ENCODE measurements around the gene DCBLD1. TPM values are rescaled to one million over a fixed set of nuclear protein-coding genes. Genes with fewer than 3 reads are reported as not detected.
A peak's percentile ranks its signal among the peaks of the same experiment; 100 is the strongest.

Gene DCBLD1
- total and polyA plus RNA-seq, 2 of the 4 experiments (the other 2 are of a cell fraction), result 21.1 to 27.8 TPM

- intact Hi-C loops (cut with micrococcal nuclease), result no loop called here
- no peaks in the 10 kb centered on the region for H4K20me1 ChIP-seq (ENCODE audit: insufficient read depth, low read length)
- H4K5ac ChIP-seq (ENCODE audit: low read depth, low read length), result no peak overlapping the region; the same call in 1 of the 2 replicates
- ChIA-PET CTCF (interaction anchor here (0.7 kb wide), 1 partner anchor 37 kb away, joined by 3 read pairs; no protein-coding TSS in a partner anchor), POLR2A (ENCODE audit: unreplicated experiment) (no interaction called here)
- H2BK120ac ChIP-seq (ENCODE audit: low read depth, low read length), result no peak overlapping the region
- dilution Hi-C loops (cut with HindIII; ENCODE audit: low sequenced_read_pairs, unreplicated experiment), result no loop called here
- no peak overlapping the region for H3K4ac ChIP-seq (ENCODE audit: low read depth, low read length)
- no peak overlapping the region; the same call in 1 of the 2 replicates for H3K27ac ChIP-seq (ENCODE audit: insufficient read depth, low read length)
- no peak overlapping the region for H3K14ac ChIP-seq (replicated peaks; ENCODE audit: low read depth, low read length)
- H3K18ac ChIP-seq (ENCODE audit: low read depth, low read length), result peak overlapping the region; percentile 12; the same call in 1 of the 2 replicates
- no peaks in the 10 kb centered on the region for H3K9me3 ChIP-seq (ENCODE audit: control insufficient read depth, insufficient read depth, low read length)
- peak; percentile 81 for ATAC-seq (ENCODE audit: low read depth)
- in situ Hi-C loops (cut with MboI; ENCODE audit: low sequenced_read_pairs), result no loop called here
- no TSS peak for BruUV-seq (replicated peaks)
- no peak overlapping the region for H2AK9ac ChIP-seq (replicated peaks; ENCODE audit: low read depth, low read length, poor library complexity)
- H3K4me2 ChIP-seq (ENCODE audit: low read depth, low read length), result no peak overlapping the region; the same call in 1 of the 2 replicates
- DNase-seq, result peak; percentile 61
- no peak overlapping the region for H3K9ac ChIP-seq (ENCODE audit: low read depth, low read length)
- no peaks in the 10 kb centered on the region for H3K27me3 ChIP-seq (ENCODE audit: control insufficient read depth, insufficient read depth, low read length)
- H2AFZ ChIP-seq (replicated peaks; ENCODE audit: low read length, poor library complexity), result no peak overlapping the region
- no peak overlapping the region for H3K4me3 ChIP-seq (ENCODE audit: insufficient read depth, low read depth, low read length)
- TF ChIP-seq BHLHE40 (IDR thresholded peaks at IDR 0.05; ENCODE audit: low read depth, low read length) (no peak), RCOR1 (IDR thresholded peaks at IDR 0.05; ENCODE audit: insufficient replicate concordance, low read length) (no peak), POLR2A (IDR thresholded peaks at IDR 0.05; ENCODE audit: low read depth, low read length) (no peak)
- H3K23ac ChIP-seq (ENCODE audit: low read depth, low read length), result no peak overlapping the region
- peaks cover 15% of the 10 kb centered on the region for H3K36me3 ChIP-seq (ENCODE audit: control insufficient read depth, insufficient read depth, low read length)
- no peak overlapping the region for H4K91ac ChIP-seq (ENCODE audit: insufficient read depth, low read depth, low read length)
- no peak overlapping the region for H2BK15ac ChIP-seq (ENCODE audit: low read depth, low read length)
- H3K9me1 ChIP-seq (ENCODE audit: insufficient read depth, low read length), result peaks cover 3% of the 10 kb centered on the region; the same call in 1 of the 2 replicates
- H2BK20ac ChIP-seq (ENCODE audit: low read depth, low read length), result peak overlapping the region; percentile 21; the same call in 1 of the 2 replicates
- H3K4me1 ChIP-seq (ENCODE audit: control insufficient read depth, insufficient read depth, low read length), result no peaks in the 10 kb centered on the region
- H4K8ac ChIP-seq (ENCODE audit: low read depth in 2 of 2, low read length in 2 of 2), result peak overlapping the region; percentile 24 to 46; a peak in 2 of 4 replicates
- H2AK5ac ChIP-seq (ENCODE audit: low read depth, low read length), result no peak overlapping the region
- peaks cover 0 to 5% of the 10 kb centered on the region in 2 experiments; a peak in 2 of 4 replicates for H3K79me1 ChIP-seq (ENCODE audit: low read depth in 1 of 2, low read length in 2 of 2)
- H2BK5ac ChIP-seq (ENCODE audit: low read depth, low read length, poor library complexity, severe bottlenecking), result peak overlapping the region; percentile 92
- H3K56ac ChIP-seq (ENCODE audit: extremely low read depth, insufficient read depth, low read length), result no peak overlapping the region
- no CpG with 5 or more reads among the region's 3 CpGs for WGBS, 2 experiments (ENCODE audit: extremely low coverage in 2 of 2, insufficient read length in 1 of 2)
Measured at GRCh38 chr6:117561128-117561527, 78.7 kb downstream of the DCBLD1 start.
